HepG2 (cell line): ENCODE measurements around the gene KIAA1614. TPM values are rescaled to one million over a fixed set of nuclear protein-coding genes. Genes with fewer than 3 reads are reported as not detected.

Source experiments
- ATAC-seq: fragments of 200-7000 bp; cut with Tn5 transposase; 3 replicates; pipeline ENCODE4 v1.9.1; 2020; ENCODE audit warnings: mild to moderate bottlenecking, moderate library complexity
- BruUV-seq: library from RNA; stranded (reverse); fragments of 400-500 nt; replicated peaks from 2 replicates; lab custom pipeline; 2021; lab: Mats Ljungman, UMichigan
- CTCF ChIA-PET: fragments of 300-600 bp; formaldehyde crosslinking; extraction: SDS; loops from one replicate; lab custom pipeline; 2021; ENCODE audit warnings: low total read pairs, inconsistent platforms, low intra/inter-chr PET ratio; lab: Yijun Ruan, JAX
- POLR2A ChIA-PET: fragments of 350-600 bp; sonication (Branson Sonifier 250); formaldehyde crosslinking; loops from one replicate; lab custom pipeline; 2020; ENCODE audit warnings: antibody characterized with exemption, inconsistent platforms; lab: Yijun Ruan, JAX
- DNase-seq: peaks from one replicate; pipeline ENCODE4 v3.0.0-alpha.2; 2015; ENCODE audit warnings: low spot score
- FAIRE-seq: peaks from 3 replicates; lab custom pipeline; 2011; peaks lifted over from hg19 to GRCh38; lab: Jason Lieb, UNC
- H2AFZ ChIP-seq: one replicate; pipeline ENCODE4 v1.6.1; 2011; ENCODE audit warnings: low read length, inconsistent platforms
- H3K27ac ChIP-seq: fragments of 300-600 bp; 3 replicates; pipeline ENCODE4 v1.8.0; 2011; ENCODE audit warnings: mixed run types, mild to moderate bottlenecking, mixed read lengths, low read length, inconsistent platforms; ENCODE audit not compliant: insufficient read depth; ENCODE audit errors: extremely low read length
- H3K27me3 ChIP-seq, 2 experiments: fragments of 200-600 bp in 1 of 2; 2 replicates in 1 of 2; 3 replicates in 1 of 2; pipeline versions ENCODE4 v1.6.0 to v1.8.0; 2011; ENCODE audit warnings: low read length in 2 of 2, mild to moderate bottlenecking in 2 of 2, moderate library complexity in 2 of 2, inconsistent platforms in 1 of 2; ENCODE audit not compliant: insufficient read depth in 2 of 2, control insufficient read depth in 1 of 2
- H3K36me3 ChIP-seq, 2 experiments: fragments of 200-600 bp in 1 of 2; replicated peaks in 1 of 2; 2 replicates in 1 of 2; 3 replicates in 1 of 2; pipeline versions ENCODE4 v1.5.1 to v1.8.0; 2011; ENCODE audit warnings: low read length in 2 of 2, inconsistent platforms in 1 of 2; ENCODE audit not compliant: insufficient read depth in 2 of 2, control insufficient read depth in 1 of 2
- H3K4me1 ChIP-seq: 2 replicates; pipeline ENCODE4 v1.5.1; 2012; ENCODE audit warnings: low read length, inconsistent platforms; ENCODE audit not compliant: insufficient read depth
- H3K4me2 ChIP-seq: 2 replicates; pipeline ENCODE4 v1.6.0; 2011; ENCODE audit warnings: low read depth, low read length, inconsistent platforms
- H3K4me3 ChIP-seq, 3 experiments: fragments of 200-600 bp in 1 of 3; sonication (generic), shearing (Covaris generic) in 1 of 3; replicated peaks in 1 of 3; 2 replicates each; pipeline ENCODE4 v1.5.1; 2011 to 2016; ENCODE audit warnings: low read length in 3 of 3, inconsistent platforms in 2 of 3, low read depth in 2 of 3, mild to moderate bottlenecking in 2 of 3, control low read depth in 1 of 3, mixed read lengths in 1 of 3; ENCODE audit not compliant: insufficient read depth in 1 of 3
- H3K79me2 ChIP-seq: one replicate; pipeline ENCODE4 v1.6.1; 2011; ENCODE audit warnings: low read length, inconsistent platforms; ENCODE audit not compliant: insufficient read depth
- H3K9ac ChIP-seq: 2 replicates; pipeline ENCODE4 v1.6.0; 2011; ENCODE audit warnings: mild to moderate bottlenecking, low read depth, low read length, inconsistent platforms; ENCODE audit not compliant: insufficient read depth
- H3K9me3 ChIP-seq: 2 replicates; pipeline ENCODE4 v1.5.1; 2012; ENCODE audit warnings: mild to moderate bottlenecking, low read length
- H4K20me1 ChIP-seq: 2 replicates; pipeline ENCODE4 v1.6.0; 2011; ENCODE audit warnings: inconsistent platforms, mild to moderate bottlenecking, low read length, moderate library complexity; ENCODE audit not compliant: insufficient read depth
- FOSL1 ChIP-seq: sonication (generic); formaldehyde crosslinking; IDR thresholded peaks from 2 replicates; pipeline ENCODE4 v1.9.0; 2021; ENCODE audit warnings: missing genetic modification reagents, borderline replicate concordance
- JUN ChIP-seq: sonication (generic); formaldehyde crosslinking; IDR thresholded peaks from 2 replicates; pipeline ENCODE4 v1.4.0; 2020; ENCODE audit warnings: mild to moderate bottlenecking, missing genetic modification reagents
- PCBP2 ChIP-seq: fragments of 200-400 bp; formaldehyde crosslinking; optimal IDR thresholded peaks from 2 replicates; pipeline ENCODE3; 2018; ENCODE audit warnings: low read length, low read depth; ENCODE audit not compliant: poor library complexity, severe bottlenecking
- SIX1 ChIP-seq: sonication (generic); formaldehyde crosslinking; IDR thresholded peaks from 2 replicates; pipeline ENCODE4 v1.4.0; 2020; ENCODE audit warnings: missing genetic modification reagents, borderline replicate concordance
- SIX4 ChIP-seq: sonication (generic); formaldehyde crosslinking; IDR thresholded peaks from 2 replicates; pipeline ENCODE4 v1.4.0; 2020; ENCODE audit warnings: missing genetic modification reagents
- SRF ChIP-seq: IDR thresholded peaks from 2 replicates; pipeline ENCODE4 v1.6.1; 2011; ENCODE audit warnings: mild to moderate bottlenecking, low read depth, low read length, moderate library complexity
- ZNF3 ChIP-seq: IDR thresholded peaks from 2 replicates; pipeline ENCODE4 v1.7.0; 2017; ENCODE audit warnings: inconsistent platforms
- WGBS: methylation state at CpG from one replicate; pipeline ENCODE4 v1.1.6; 2017; ENCODE audit warnings: low lambda C conversion rate; 5-methylcytosine and 5-hydroxymethylcytosine counted together
- in situ Hi-C: cut with HindIII; loops from 2 replicates; pipeline ENCODE4 v1.10.0; 2017; ENCODE audit warnings: low pct_unique_long_range_greater_than_20kb; ENCODE audit not compliant: extremely low pct_ligation_motif_present
- intact Hi-C: fragments of 100-400 bp; cut with micrococcal nuclease; formaldehyde crosslinking; loops from one replicate; pipeline ENCODE4 v1.10.0; 2022; ENCODE audit not compliant: unreplicated experiment
- polyA plus RNA-seq, 8 experiments: library from polyadenylated mRNA; depleted of rRNA in 3 of 8; stranded (reverse) in 7 of 8; unstranded in 1 of 8; fragments of >200 nt; fragmentation: Illumina TruSeq in 4 of 8; extraction: Trizol in 4 of 8; gene quantifications; 2 replicates each; pipeline versions ENCODE4 v1.2.1 to v1.2.3, GENCODE V29; 2011 to 2016; ENCODE audit warnings: low read depth in 4 of 8, missing spikeins in 1 of 8, mixed read lengths in 1 of 8; ENCODE audit not compliant: insufficient read depth in 1 of 8
- total RNA-seq, 5 experiments: library from RNA; depleted of rRNA; stranded (reverse); fragments of >200 nt; fragmentation: Illumina TruSeq; extraction: Trizol; gene quantifications; 2 replicates each; pipeline ENCODE4 v1.2.3, GENCODE V29; 2016; ENCODE audit warnings: low read depth in 1 of 5
- TF ChIP-seq, protein P1 (sequence below): sonication (generic); formaldehyde crosslinking; IDR thresholded peaks from 2 replicates; pipeline ENCODE4 v1.4.0; 2020; ENCODE audit warnings: missing genetic modification reagents
- TF ChIP-seq, protein P2 (sequence below): sonication (generic); formaldehyde crosslinking; IDR thresholded peaks from 2 replicates; pipeline ENCODE4 v1.4.0; 2020; ENCODE audit warnings: missing genetic modification reagents

KIAA1614 gene
- total and polyA plus RNA-seq, 2 of the 13 experiments (the other 11 are each of a cell fraction or from before 2014, with no cell fraction given) = 0.15 to 0.77 TPM

DNA sequence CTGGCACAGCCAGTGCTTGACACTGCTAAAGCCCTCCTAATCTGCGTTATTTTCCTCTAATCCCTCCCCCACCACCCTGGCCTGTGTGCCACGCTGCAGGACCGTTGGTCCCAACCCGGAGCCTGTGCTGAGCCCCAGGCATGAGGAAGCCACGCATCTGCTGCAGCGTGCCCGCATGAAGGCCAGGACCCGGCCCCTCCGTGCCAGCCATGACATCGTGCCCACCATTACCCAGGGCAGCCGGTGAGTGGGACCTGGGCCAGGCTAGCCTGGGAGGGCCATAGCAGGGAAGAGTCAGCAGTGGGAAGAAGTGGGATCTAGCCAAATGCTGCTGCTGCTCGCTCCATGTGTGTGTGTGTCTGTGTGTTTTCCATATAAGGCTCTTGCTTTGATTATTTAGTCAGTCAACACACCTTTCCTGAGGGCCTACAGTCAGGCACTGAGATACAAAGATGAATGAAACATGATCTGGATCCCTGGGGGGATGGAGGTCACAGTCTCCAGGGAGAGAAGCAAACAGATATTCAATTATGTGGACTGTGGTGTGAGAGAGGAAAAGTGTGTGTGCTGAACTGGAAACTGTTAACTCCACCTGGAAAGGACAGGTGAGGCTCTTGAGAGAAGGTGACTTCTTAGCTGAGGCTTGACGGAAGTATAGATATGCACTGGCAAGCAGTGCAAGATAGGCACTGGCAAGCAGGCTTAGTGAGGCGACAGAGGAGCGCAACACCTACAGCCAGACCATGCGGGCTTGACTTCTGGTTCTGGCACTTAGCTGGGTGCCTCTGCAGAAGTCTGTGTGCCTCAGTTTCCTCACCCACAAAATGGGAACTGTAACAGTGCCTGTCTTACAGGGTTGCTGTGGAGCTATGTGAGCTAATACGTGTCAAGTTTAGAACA lies 15.9 kb downstream of the KIAA1614 start:
- Histone ChIP-seq H3K4me3 (no peak overlapping the region), H3K27me3 (no peaks in the 10 kb centered on the region), H3K36me3 (no peaks in the 10 kb centered on the region), H2AFZ (no peak overlapping the region), H3K9ac (no peak overlapping the region), H3K4me1 (peaks cover 64% of the 10 kb centered on the region), H3K9me3 (no peaks in the 10 kb centered on the region), H3K4me2 (no peak overlapping the region; the same call in 1 of the 2 replicates), H3K27ac (no peak overlapping the region), H4K20me1 (no peaks in the 10 kb centered on the region), H3K79me2 (no peaks in the 10 kb centered on the region)
- no peak for ATAC-seq
- 72% methylated on average over 13 of the region's 17 CpGs for WGBS
- intact Hi-C loops = no loop called here
- BruUV-seq = no TSS peak
- DNase-seq = peak; percentile 55
- FAIRE-seq = no peak
- in situ Hi-C loops = no loop called here
- peak; percentile 69; the same call in 1 of the 2 replicates for TF ChIP-seq SIX4
- TF ChIP-seq, protein P1, sequence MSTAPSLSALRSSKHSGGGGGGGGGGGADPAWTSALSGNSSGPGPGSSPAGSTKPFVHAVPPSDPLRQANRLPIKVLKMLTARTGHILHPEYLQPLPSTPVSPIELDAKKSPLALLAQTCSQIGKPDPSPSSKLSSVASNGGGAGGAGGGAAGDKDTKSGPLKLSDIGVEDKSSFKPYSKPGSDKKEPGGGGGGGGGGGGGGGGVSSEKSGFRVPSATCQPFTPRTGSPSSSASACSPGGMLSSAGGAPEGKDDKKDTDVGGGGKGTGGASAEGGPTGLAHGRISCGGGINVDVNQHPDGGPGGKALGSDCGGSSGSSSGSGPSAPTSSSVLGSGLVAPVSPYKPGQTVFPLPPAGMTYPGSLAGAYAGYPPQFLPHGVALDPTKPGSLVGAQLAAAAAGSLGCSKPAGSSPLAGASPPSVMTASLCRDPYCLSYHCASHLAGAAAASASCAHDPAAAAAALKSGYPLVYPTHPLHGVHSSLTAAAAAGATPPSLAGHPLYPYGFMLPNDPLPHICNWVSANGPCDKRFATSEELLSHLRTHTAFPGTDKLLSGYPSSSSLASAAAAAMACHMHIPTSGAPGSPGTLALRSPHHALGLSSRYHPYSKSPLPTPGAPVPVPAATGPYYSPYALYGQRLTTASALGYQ (CRISPR knock-in tag) = no peak
- TF ChIP-seq PCBP2 = no peak
- no peak for TF ChIP-seq JUN (CRISPR knock-in tag)
- peak; percentile 86; the same call in 1 of the 2 replicates for TF ChIP-seq SIX1 (CRISPR knock-in tag)
- peak; percentile 73 for TF ChIP-seq SRF
- peak; percentile 97 for TF ChIP-seq ZNF3 (CRISPR knock-in tag)
- no peak for TF ChIP-seq FOSL1 (CRISPR knock-in tag)
- TF ChIP-seq, protein P2, sequence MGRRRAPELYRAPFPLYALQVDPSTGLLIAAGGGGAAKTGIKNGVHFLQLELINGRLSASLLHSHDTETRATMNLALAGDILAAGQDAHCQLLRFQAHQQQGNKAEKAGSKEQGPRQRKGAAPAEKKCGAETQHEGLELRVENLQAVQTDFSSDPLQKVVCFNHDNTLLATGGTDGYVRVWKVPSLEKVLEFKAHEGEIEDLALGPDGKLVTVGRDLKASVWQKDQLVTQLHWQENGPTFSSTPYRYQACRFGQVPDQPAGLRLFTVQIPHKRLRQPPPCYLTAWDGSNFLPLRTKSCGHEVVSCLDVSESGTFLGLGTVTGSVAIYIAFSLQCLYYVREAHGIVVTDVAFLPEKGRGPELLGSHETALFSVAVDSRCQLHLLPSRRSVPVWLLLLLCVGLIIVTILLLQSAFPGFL = no peak
- POLR2A ChIA-PET = no interaction called here
- CTCF ChIA-PET = no interaction called here
